Keratinocyte (primary cell): ENCODE results near the gene SPAST. TPM values are rescaled to one million over a fixed set of nuclear protein-coding genes. Genes with fewer than 3 reads are reported as not detected.
"Not testable (repeated sequence)": the region's sequence is repeated elsewhere in the genome, so short reads cannot be mapped to it uniquely, and the experiment has no call there.

ENCODE experiments used
- DNase-seq: peaks from one replicate; pipeline ENCODE4 v3.0.0-alpha.2; 2011; ENCODE audit warnings: low read depth, missing footprints, low spot score
- FAIRE-seq: peaks from 2 replicates; lab custom pipeline; 2011; peaks lifted over from hg19 to GRCh38; lab: Jason Lieb, UNC
- H2AFZ ChIP-seq: 2 replicates; pipeline ENCODE4 v1.6.0; 2012; ENCODE audit warnings: low read length, control low read depth, inconsistent platforms; ENCODE audit not compliant: control insufficient read depth
- H3K27ac ChIP-seq: 2 replicates; pipeline ENCODE4 v1.5.1; 2011; ENCODE audit warnings: low read length; ENCODE audit not compliant: control insufficient read depth, insufficient read depth
- H3K27me3 ChIP-seq: 3 replicates; pipeline ENCODE4 v1.6.0; 2011; ENCODE audit warnings: low read length; ENCODE audit not compliant: control insufficient read depth, insufficient read depth; ENCODE audit errors: extremely low read depth
- H3K36me3 ChIP-seq, 2 experiments: 2 replicates in 1 of 2; 3 replicates in 1 of 2; pipeline ENCODE4 v1.5.1; 2011; ENCODE audit warnings: low read length in 2 of 2, mild to moderate bottlenecking in 1 of 2; ENCODE audit not compliant: control insufficient read depth in 2 of 2, insufficient read depth in 2 of 2; ENCODE audit errors: extremely low read depth in 1 of 2
- H3K4me1 ChIP-seq: 3 replicates; pipeline ENCODE4 v1.5.1; 2011; ENCODE audit warnings: low read length; ENCODE audit not compliant: control insufficient read depth, insufficient read depth; ENCODE audit errors: extremely low read depth
- H3K4me2 ChIP-seq: 3 replicates; pipeline ENCODE4 v1.6.0; 2011; ENCODE audit warnings: low read depth, low read length; ENCODE audit not compliant: control insufficient read depth, insufficient read depth; ENCODE audit errors: extremely low read depth
- H3K4me3 ChIP-seq, 3 experiments: fragments of 200-600 bp in 1 of 3; sonication (generic) in 1 of 3; 2 replicates in 2 of 3; 3 replicates in 1 of 3; pipeline ENCODE4 v1.5.1; 2011 to 2016; ENCODE audit warnings: low read length in 3 of 3, mild to moderate bottlenecking in 3 of 3, control low read depth in 2 of 3, inconsistent platforms in 1 of 3, low read depth in 1 of 3, mixed read lengths in 1 of 3, mixed run types in 1 of 3, moderate library complexity in 1 of 3; ENCODE audit not compliant: control insufficient read depth in 2 of 3, insufficient read depth in 2 of 3; ENCODE audit errors: extremely low read depth in 1 of 3
- H3K79me2 ChIP-seq: 2 replicates; pipeline ENCODE4 v1.6.0; 2012; ENCODE audit warnings: low read length; ENCODE audit not compliant: control insufficient read depth, insufficient read depth
- H3K9ac ChIP-seq: 3 replicates; pipeline ENCODE4 v1.6.0; 2011; ENCODE audit warnings: low read length; ENCODE audit not compliant: control insufficient read depth, insufficient read depth; ENCODE audit errors: extremely low read depth
- H3K9me1 ChIP-seq: 3 replicates; pipeline ENCODE4 v1.6.0; 2011; ENCODE audit warnings: low read length; ENCODE audit not compliant: control insufficient read depth, insufficient read depth; ENCODE audit errors: extremely low read depth
- H3K9me3 ChIP-seq: 2 replicates; pipeline ENCODE4 v1.5.1; 2012; ENCODE audit warnings: low read depth, low read length; ENCODE audit not compliant: control insufficient read depth
- H4K20me1 ChIP-seq: 3 replicates; pipeline ENCODE4 v1.6.0; 2011; ENCODE audit warnings: low read length; ENCODE audit not compliant: control insufficient read depth, insufficient read depth; ENCODE audit errors: extremely low read depth
- CTCF ChIP-seq, 3 experiments: IDR thresholded peaks in 1 of 3; conservative IDR thresholded peaks in 1 of 3; optimal IDR thresholded peaks in 1 of 3; 2 replicates in 2 of 3; 3 replicates in 1 of 3; pipeline versions ENCODE3 to v1.5.1; 2011; ENCODE audit warnings: low read length in 3 of 3, mild to moderate bottlenecking in 3 of 3, moderate library complexity in 2 of 3, control low read depth in 1 of 3, inconsistent platforms in 1 of 3; ENCODE audit not compliant: insufficient read depth in 2 of 3; ENCODE audit errors: extremely low read depth in 1 of 3
- EZH2 ChIP-seq: IDR thresholded peaks from one replicate; pipeline ENCODE4 v1.6.1; 2012; ENCODE audit warnings: inconsistent platforms, mild to moderate bottlenecking, low read length, moderate library complexity
- dilution Hi-C: fragments of 300-500 bp; cut with MboI; formaldehyde crosslinking; loops from one replicate; pipeline ENCODE4 v1.7.0; 2020; ENCODE audit warnings: low sequenced_read_pairs; ENCODE audit not compliant: extremely low pct_ligation_motif_present
- polyA plus RNA-seq, 5 experiments: library from polyadenylated mRNA; depleted of rRNA in 3 of 5; stranded (reverse) in 3 of 5; stranded (forward) in 1 of 5; unstranded in 1 of 5; fragments of >200 nt; gene quantifications; 1 replicate in 1 of 5; 2 replicates in 3 of 5; 3 replicates in 1 of 5; pipeline versions ENCODE4 v1.2.1 to v1.2.3, GENCODE V29; 2011 to 2012; ENCODE audit warnings: missing spikeins in 2 of 5, low read depth in 1 of 5, low replicate concordance in 1 of 5

SPAST gene
- polyA plus RNA-seq, 1 donor (not counting 4 experiments of a cell fraction or from before 2014, with no cell fraction given), result 9.5 TPM

GRCh38 chr2:32051836-32052439, 11.4 kb upstream of the SPAST start:
- no peak for FAIRE-seq
- H3K9me3 ChIP-seq, result no peaks in the 10 kb centered on the region
- H3K9me1 ChIP-seq, result no peaks in the 10 kb centered on the region
- H3K79me2 ChIP-seq, result no peaks in the 10 kb centered on the region
- H2AFZ ChIP-seq, result no peak overlapping the region
- no peaks in the 10 kb centered on the region for H3K27me3 ChIP-seq
- no peaks in the 10 kb centered on the region for H4K20me1 ChIP-seq
- no peak overlapping the region for H3K4me2 ChIP-seq
- DNase-seq, result no peak
- TF ChIP-seq CTCF (optimal IDR thresholded peaks at IDR 0.05 in 1 of 3, IDR thresholded peaks at IDR 0.05 in 1 of 3, conservative IDR thresholded peaks at IDR 0.05 in 1 of 3; ENCODE audit: extremely low read depth in 1 of 3, insufficient read depth in 2 of 3, low read length in 3 of 3), result no peak
- no peak for TF ChIP-seq EZH2
- H3K9ac ChIP-seq, result no peak overlapping the region
- H3K4me1 ChIP-seq, result no peaks in the 10 kb centered on the region
- dilution Hi-C loops, result no loop called here
- no peak overlapping the region for H3K4me3 ChIP-seq
- no peak overlapping the region for H3K27ac ChIP-seq
- no peaks in the 10 kb centered on the region for H3K36me3 ChIP-seq

- DNase-seq, H3K36me3 ChIP-seq, H3K9me1 ChIP-seq, H3K27me3 ChIP-seq, FAIRE-seq, H4K20me1 ChIP-seq, H3K9ac ChIP-seq, H3K9me3 ChIP-seq, dilution Hi-C loops, H2AFZ ChIP-seq, H3K79me2 ChIP-seq, H3K4me1 ChIP-seq, H3K4me3 ChIP-seq, H3K4me2 ChIP-seq, H3K27ac ChIP-seq: not testable (repeated sequence)
These were observed 8.8 kb upstream of the SPAST start for GRCh38 chr2:32054583-32054982.

- peaks cover 4% of the 10 kb centered on the region for H3K4me1 ChIP-seq
- H3K27ac ChIP-seq, result no peak overlapping the region
- peak overlapping the region; percentile 16 for H2AFZ ChIP-seq
- H3K9me3 ChIP-seq, result no peaks in the 10 kb centered on the region
- H3K79me2 ChIP-seq, result no peaks in the 10 kb centered on the region
- H3K4me3 ChIP-seq, result no peak overlapping the region
- no peaks in the 10 kb centered on the region for H3K36me3 ChIP-seq
- H3K9me1 ChIP-seq, result no peaks in the 10 kb centered on the region
- DNase-seq, result no peak
- no peak for TF ChIP-seq EZH2
- TF ChIP-seq CTCF (optimal IDR thresholded peaks at IDR 0.05 in 1 of 3, IDR thresholded peaks at IDR 0.05 in 1 of 3, conservative IDR thresholded peaks at IDR 0.05 in 1 of 3; ENCODE audit: extremely low read depth in 1 of 3, insufficient read depth in 2 of 3, low read length in 3 of 3), result no peak
- no peaks in the 10 kb centered on the region for H3K27me3 ChIP-seq
- no peaks in the 10 kb centered on the region for H4K20me1 ChIP-seq
- no peak for FAIRE-seq
- H3K4me2 ChIP-seq, result no peak overlapping the region
- H3K9ac ChIP-seq, result no peak overlapping the region
- dilution Hi-C loops, result no loop called here
These were observed 5.2 kb upstream of the SPAST start for GRCh38 chr2:32058130-32058529.
